ENCODE results near the gene HSPA12A. TPM values are rescaled to one million over a fixed set of nuclear protein-coding genes. Genes with fewer than 3 reads are reported as not detected.
A peak's percentile ranks its signal among the peaks of the same experiment; 100 is the strongest.

The HSPA12A gene
- total RNA-seq, 4 donors from 2014 or later, result 125 to 187 (median 147) TPM

- Histone ChIP-seq H3K36me3 (peaks cover 0 to 38% (median 0%) of the 10 kb centered on the region in 3 donors), H3K4me1 (peaks cover 0 to 53% (median 28%) of the 10 kb centered on the region in 4 donors), H3K27ac (peak overlapping the region in 2 of 4 donors; percentile 58 to 72), H3K27me3 (no peaks in the 10 kb centered on the region), H3K4me3 (no peak overlapping the region), H3K9me3 (no peaks in the 10 kb centered on the region)
- no peak for TF ChIP-seq POLR2A (IDR thresholded peaks at IDR 0.05)
- TF ChIP-seq, protein P1, sequence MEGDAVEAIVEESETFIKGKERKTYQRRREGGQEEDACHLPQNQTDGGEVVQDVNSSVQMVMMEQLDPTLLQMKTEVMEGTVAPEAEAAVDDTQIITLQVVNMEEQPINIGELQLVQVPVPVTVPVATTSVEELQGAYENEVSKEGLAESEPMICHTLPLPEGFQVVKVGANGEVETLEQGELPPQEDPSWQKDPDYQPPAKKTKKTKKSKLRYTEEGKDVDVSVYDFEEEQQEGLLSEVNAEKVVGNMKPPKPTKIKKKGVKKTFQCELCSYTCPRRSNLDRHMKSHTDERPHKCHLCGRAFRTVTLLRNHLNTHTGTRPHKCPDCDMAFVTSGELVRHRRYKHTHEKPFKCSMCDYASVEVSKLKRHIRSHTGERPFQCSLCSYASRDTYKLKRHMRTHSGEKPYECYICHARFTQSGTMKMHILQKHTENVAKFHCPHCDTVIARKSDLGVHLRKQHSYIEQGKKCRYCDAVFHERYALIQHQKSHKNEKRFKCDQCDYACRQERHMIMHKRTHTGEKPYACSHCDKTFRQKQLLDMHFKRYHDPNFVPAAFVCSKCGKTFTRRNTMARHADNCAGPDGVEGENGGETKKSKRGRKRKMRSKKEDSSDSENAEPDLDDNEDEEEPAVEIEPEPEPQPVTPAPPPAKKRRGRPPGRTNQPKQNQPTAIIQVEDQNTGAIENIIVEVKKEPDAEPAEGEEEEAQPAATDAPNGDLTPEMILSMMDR (IDR thresholded peaks at IDR 0.05), result no peak
- TF ChIP-seq EP300 (IDR thresholded peaks at IDR 0.05), result no peak
- 93 to 100% methylated on average over 1 of the region's 1 CpG for WGBS, 2 donors
- DNase-seq (ENCODE audit: low spot score in 2 of 2), result no peak
Measured at GRCh38 chr10:116696919-116697318, 45.4 kb downstream of the HSPA12A start.

DNA sequence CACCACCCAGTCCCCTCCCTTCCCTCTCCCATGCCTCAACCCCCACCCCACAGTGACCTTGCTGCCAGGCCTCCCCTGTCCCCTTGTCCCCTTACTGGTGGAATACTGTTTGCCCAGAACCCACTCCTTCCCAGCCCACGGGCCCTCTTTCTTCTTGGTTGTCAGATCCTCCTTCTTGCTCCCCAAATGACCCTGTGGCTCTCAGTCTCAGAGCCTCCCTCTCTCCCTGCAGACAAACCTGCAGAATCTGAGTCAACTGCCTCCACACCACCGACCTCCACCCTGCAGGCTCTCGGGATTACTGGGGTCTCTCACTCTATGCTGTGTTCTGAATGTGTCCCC is 47.5 kb downstream of the HSPA12A start:
- Histone ChIP-seq H3K4me3 (no peak overlapping the region), H3K4me1 (peaks cover 0 to 70% (median 37%) of the 10 kb centered on the region in 4 donors), H3K27ac (peak overlapping the region; percentile 50 to 88 (median 74)), H3K27me3 (no peaks in the 10 kb centered on the region), H3K9me3 (no peaks in the 10 kb centered on the region), H3K36me3 (peaks cover 0 to 25% (median 0%) of the 10 kb centered on the region in 3 donors)
- WGBS, 2 donors, result 60 to 64% methylated on average over 3 of the region's 3 CpGs
- no peak for TF ChIP-seq EP300 (IDR thresholded peaks at IDR 0.05)
- TF ChIP-seq POLR2A (IDR thresholded peaks at IDR 0.05), result no peak
- TF ChIP-seq, protein P1 (IDR thresholded peaks at IDR 0.05), result no peak
- no peak for DNase-seq (ENCODE audit: low spot score in 2 of 2)

GRCh38 chr10:116694243-116694926 is 48.0 kb downstream of the HSPA12A start:
- Histone ChIP-seq H3K27ac (peak overlapping the region; percentile 50 to 88 (median 74)), H3K36me3 (peaks cover 0 to 25% (median 0%) of the 10 kb centered on the region in 3 donors), H3K4me3 (no peak overlapping the region), H3K27me3 (no peaks in the 10 kb centered on the region), H3K4me1 (peaks cover 0 to 70% (median 34%) of the 10 kb centered on the region in 4 donors), H3K9me3 (no peaks in the 10 kb centered on the region)
- WGBS, 2 donors, result 42 to 50% methylated on average over 14 of the region's 14 CpGs
- TF ChIP-seq POLR2A (IDR thresholded peaks at IDR 0.05) (no peak), EP300 (IDR thresholded peaks at IDR 0.05) (no peak)
- TF ChIP-seq, protein P1 (IDR thresholded peaks at IDR 0.05), result no peak
- DNase-seq (ENCODE audit: low spot score in 2 of 2), result no peak

GRCh38 chr10:116692225-116692624 is 50.1 kb downstream of the HSPA12A start:
- H3K4me1 ChIP-seq, result peaks cover 0 to 79% (median 36%) of the 10 kb centered on the region in 4 donors
- DNase-seq (ENCODE audit: low spot score in 2 of 2), result no peak
- TF ChIP-seq, protein P1 (IDR thresholded peaks at IDR 0.05), result no peak
- TF ChIP-seq EP300 (IDR thresholded peaks at IDR 0.05) (no peak), POLR2A (IDR thresholded peaks at IDR 0.05) (no peak)
- H3K4me3 ChIP-seq, result no peak overlapping the region
- WGBS, 2 donors, result 75 to 79% methylated on average over 8 of the region's 8 CpGs
- peak overlapping the region in 3 of 4 donors; percentile 37 to 88 (median 83) for H3K27ac ChIP-seq
- peaks cover 0 to 10% (median 0%) of the 10 kb centered on the region in 3 donors for H3K36me3 ChIP-seq
- H3K9me3 ChIP-seq, result no peaks in the 10 kb centered on the region
- no peaks in the 10 kb centered on the region for H3K27me3 ChIP-seq

DNA sequence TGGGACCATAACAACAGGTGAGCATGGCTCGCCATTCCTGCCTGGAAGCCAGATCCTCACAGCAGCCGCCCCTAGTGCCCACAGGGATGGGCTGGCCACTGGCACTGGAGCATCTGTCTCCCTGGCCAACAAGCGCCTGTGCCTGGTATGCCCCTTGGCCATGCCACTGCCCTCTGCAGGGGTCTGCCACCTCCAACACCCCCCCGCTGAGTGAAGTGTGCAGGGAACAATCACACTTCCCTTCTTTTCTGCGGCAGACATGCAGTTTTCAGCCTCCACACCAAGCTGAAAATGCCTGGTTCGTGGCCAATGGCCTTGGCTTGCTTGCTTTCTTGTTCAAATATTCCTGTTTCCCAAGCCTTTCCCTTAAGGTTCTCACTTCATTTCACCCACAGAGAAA is 50.7 kb downstream of the HSPA12A start:
- Histone ChIP-seq H3K9me3 (no peaks in the 10 kb centered on the region), H3K27me3 (no peaks in the 10 kb centered on the region), H3K27ac (peak overlapping the region in 3 of 4 donors; percentile 37 to 88 (median 83)), H3K36me3 (peaks cover 0 to 8% (median 0%) of the 10 kb centered on the region in 3 donors), H3K4me1 (peaks cover 0 to 85% (median 36%) of the 10 kb centered on the region in 4 donors), H3K4me3 (no peak overlapping the region)
- 32 to 51% methylated on average over 5 of the region's 6 CpGs for WGBS, 2 donors
- no peak for TF ChIP-seq EP300 (IDR thresholded peaks at IDR 0.05)
- peak in 1 of 2 donors; percentile 39 for DNase-seq (ENCODE audit: low spot score in 2 of 2)
